Esophagus squamous epithelium (tissue), 5 donors: ENCODE data around the gene NGDN. TPM values are rescaled to one million over a fixed set of nuclear protein-coding genes. Genes with fewer than 3 reads are reported as not detected.
A peak's percentile ranks its signal among the peaks of the same experiment; 100 is the strongest.

Source experiments
- DNase-seq: peaks from one replicate; lab custom pipeline; 2025; lab: John Stamatoyannopoulos, UW
- H3K27ac ChIP-seq, 4 donors: fragments of 200-600 bp; sonication (generic); one replicate each; pipeline ENCODE4 v1.5.1; 2016 to 2019; ENCODE audit warnings: mild to moderate bottlenecking in 1 of 4
- H3K27me3 ChIP-seq, 4 donors: fragments of 200-600 bp; sonication (generic); 1 replicate in 3 of 4; 2 replicates in 1 of 4; pipeline versions ENCODE4 v1.5.1 to v1.6.0; 2017 to 2021; ENCODE audit warnings: antibody characterized with exemption in 1 of 4
- H3K36me3 ChIP-seq, 3 donors: fragments of 200-600 bp; sonication (generic); one replicate each; pipeline ENCODE4 v1.5.1; 2016 to 2019
- H3K4me1 ChIP-seq, 3 donors: fragments of 200-600 bp; sonication (generic); one replicate each; pipeline ENCODE4 v1.5.1; 2017 to 2019
- H3K4me3 ChIP-seq, 4 donors: fragments of 200-600 bp; sonication (generic); 1 replicate in 3 of 4; 2 replicates in 1 of 4; pipeline ENCODE4 v1.5.1; 2016 to 2019; ENCODE audit warnings: mild to moderate bottlenecking in 2 of 4, moderate library complexity in 1 of 4
- H3K9me3 ChIP-seq, 3 donors: fragments of 200-600 bp; sonication (generic); one replicate each; pipeline ENCODE4 v1.5.1; 2016 to 2019
- CTCF ChIP-seq, 6 experiments: fragments of 450-650 bp in 4 of 6; fragments of 200-600 bp in 2 of 6; sonication (generic) in 2 of 6; IDR thresholded peaks; one replicate each; pipeline ENCODE4 v1.5.1; 2016 to 2019; ENCODE audit warnings: antibody characterized with exemption in 6 of 6, mild to moderate bottlenecking in 4 of 6, moderate library complexity in 4 of 6
- POLR2A ChIP-seq, 4 donors: fragments of 450-650 bp; IDR thresholded peaks; one replicate each; pipeline ENCODE4 v1.6.1; 2017; ENCODE audit warnings: antibody characterized with exemption in 4 of 4, mild to moderate bottlenecking in 4 of 4, moderate library complexity in 3 of 4
- WGBS, 2 donors: methylation state at CpG; one replicate each; pipeline ENCODE4 v1.1.5; 2018; 5-methylcytosine and 5-hydroxymethylcytosine counted together
- intact Hi-C: fragments of 100-400 bp; cut with DNase I; formaldehyde crosslinking; loops from one replicate; pipeline ENCODE4 v1.15.0; 2022
- total RNA-seq, 4 donors: library from RNA; depleted of rRNA; stranded (reverse); fragments of >200 nt; gene quantifications; one replicate each; pipeline ENCODE4 v1.1.0, GENCODE V29; 2016
- donor health status: DM: yes; HTN: yes; CAD: no.

Gene NGDN
- total RNA-seq, 4 donors from 2014 or later: 9.5 to 43.3 (median 35.3) TPM

GRCh38 chr14:23444314-23444713 is 25.2 kb upstream of the NGDN start:
- H3K27ac ChIP-seq: no peak overlapping the region
- intact Hi-C loops: no loop called here
- TF ChIP-seq POLR2A (IDR thresholded peaks at IDR 0.05) (no peak), CTCF (IDR thresholded peaks at IDR 0.05) (no peak)
- no peaks in the 10 kb centered on the region for H3K9me3 ChIP-seq
- no peaks in the 10 kb centered on the region for H3K36me3 ChIP-seq
- 35 to 42% methylated on average over 1 of the region's 1 CpG for WGBS, 2 donors
- H3K27me3 ChIP-seq: no peaks in the 10 kb centered on the region
- DNase-seq: no peak
- peaks cover 0 to 23% (median 6%) of the 10 kb centered on the region in 3 donors for H3K4me1 ChIP-seq
- no peak overlapping the region for H3K4me3 ChIP-seq

- no peak for DNase-seq
- peaks cover 0 to 23% (median 6%) of the 10 kb centered on the region in 3 donors for H3K4me1 ChIP-seq
- intact Hi-C loops: no loop called here
- WGBS, 2 donors: 20 to 57% methylated on average over 1 to 4 of the region's 4 CpGs
- TF ChIP-seq POLR2A (IDR thresholded peaks at IDR 0.05) (no peak), CTCF (IDR thresholded peaks at IDR 0.05) (no peak)
- no peak overlapping the region for H3K4me3 ChIP-seq
- H3K27me3 ChIP-seq: peaks cover 0 to 4% (median 0%) of the 10 kb centered on the region in 4 donors
- no peaks in the 10 kb centered on the region for H3K36me3 ChIP-seq
- no peaks in the 10 kb centered on the region for H3K9me3 ChIP-seq
- peak overlapping the region in 1 of 4 donors; percentile 44 for H3K27ac ChIP-seq
Measured at GRCh38 chr14:23445773-23446172, 23.7 kb upstream of the NGDN start.

- H3K27me3 ChIP-seq: peaks cover 0 to 4% (median 0%) of the 10 kb centered on the region in 4 donors
- WGBS, 2 donors: 28 to 41% methylated on average over 4 of the region's 4 CpGs
- H3K27ac ChIP-seq: peak overlapping the region in 3 of 4 donors; percentile 28 to 44 (median 43)
- no peak overlapping the region for H3K4me3 ChIP-seq
- no peaks in the 10 kb centered on the region for H3K36me3 ChIP-seq
- intact Hi-C loops: no loop called here
- DNase-seq: no peak
- TF ChIP-seq POLR2A (IDR thresholded peaks at IDR 0.05) (no peak), CTCF (IDR thresholded peaks at IDR 0.05) (no peak)
- H3K4me1 ChIP-seq: peaks cover 0 to 23% (median 6%) of the 10 kb centered on the region in 3 donors
- H3K9me3 ChIP-seq: no peaks in the 10 kb centered on the region
Measured at GRCh38 chr14:23446291-23446851, 23.1 kb upstream of the NGDN start.

GRCh38 chr14:23447361-23448350 is 21.8 kb upstream of the NGDN start:
- no peak overlapping the region for H3K4me3 ChIP-seq
- no peak for DNase-seq
- TF ChIP-seq CTCF (IDR thresholded peaks at IDR 0.05): no peak
- no peak for TF ChIP-seq POLR2A (IDR thresholded peaks at IDR 0.05)
- peaks cover 0 to 23% (median 6%) of the 10 kb centered on the region in 3 donors for H3K4me1 ChIP-seq
- peaks cover 0 to 11% (median 0%) of the 10 kb centered on the region in 4 donors for H3K27me3 ChIP-seq
- intact Hi-C loops: no loop called here
- H3K27ac ChIP-seq: peak overlapping the region in 3 of 4 donors; percentile 28 to 44 (median 43)
- no peaks in the 10 kb centered on the region for H3K9me3 ChIP-seq
- WGBS, 2 donors: 82 to 85% methylated on average over 7 of the region's 7 CpGs
- no peaks in the 10 kb centered on the region for H3K36me3 ChIP-seq

- H3K27me3 ChIP-seq: peaks cover 0 to 18% (median 0%) of the 10 kb centered on the region in 4 donors
- TF ChIP-seq POLR2A (IDR thresholded peaks at IDR 0.05): no peak
- no peak for TF ChIP-seq CTCF (IDR thresholded peaks at IDR 0.05)
- WGBS, 2 donors: 50 to 57% methylated on average over 1 of the region's 1 CpG
- no peaks in the 10 kb centered on the region for H3K9me3 ChIP-seq
- H3K4me3 ChIP-seq: no peak overlapping the region
- no peak overlapping the region for H3K27ac ChIP-seq
- peaks cover 0 to 26% (median 6%) of the 10 kb centered on the region in 3 donors for H3K4me1 ChIP-seq
- no peaks in the 10 kb centered on the region for H3K36me3 ChIP-seq
- intact Hi-C loops: no loop called here
- DNase-seq: no peak
Measured at GRCh38 chr14:23449314-23449713, 20.2 kb upstream of the NGDN start.
